Activated T-helper 2 cell treated with anti-CD3 and anti-CD28 coated beads, Interferon-gamma antibody, Interleukin-2, Interleukin-4, amounts not matched to agents 10 μg/mL and 5 μg/mL and 100 μg/mL, durations not matched to agents 14 hours and 24 hours and 36 hours (primary cell): Measurements from ENCODE around the gene YTHDF1. TPM values are rescaled to one million over a fixed set of nuclear protein-coding genes. Genes with fewer than 3 reads are reported as not detected.

Experiments used
- DNase-seq: peaks from one replicate; pipeline ENCODE4 v3.0.0; 2021; ENCODE audit warnings: low spot score
- H3K27ac Mint-ChIP-seq: one replicate; pipeline ENCODE4 v1.8.0; 2021; ENCODE audit warnings: mixed read lengths
- H3K27me3 Mint-ChIP-seq: one replicate; pipeline ENCODE4 v1.8.0; 2021; ENCODE audit warnings: low read depth, mixed read lengths
- H3K36me3 Mint-ChIP-seq: one replicate; pipeline ENCODE4 v1.8.0; 2021; ENCODE audit warnings: low read depth, mixed read lengths
- H3K4me1 Mint-ChIP-seq: one replicate; pipeline ENCODE4 v1.8.0; 2021; ENCODE audit warnings: low read depth, mixed read lengths
- H3K4me3 Mint-ChIP-seq: one replicate; pipeline ENCODE4 v1.8.0; 2021; ENCODE audit warnings: low read depth, mild to moderate bottlenecking, moderate library complexity, mixed read lengths
- H3K9me3 Mint-ChIP-seq: one replicate; pipeline ENCODE4 v1.8.0; 2021; ENCODE audit warnings: mixed read lengths
- intact Hi-C: fragments of 100-400 bp; cut with micrococcal nuclease; formaldehyde crosslinking; loops from one replicate; pipeline ENCODE4 v1.15.1; 2023
- total RNA-seq: library from RNA; stranded (reverse); gene quantifications from 2 replicates; pipeline ENCODE4 v1.2.3, GENCODE V29; 2022

The YTHDF1 gene
- total RNA-seq, 1 donor from 2014 or later, result 44.7 TPM

GRCh38 chr20:63242736-63243135, 26.8 kb upstream of the YTHDF1 start:
- H3K27ac Mint-ChIP-seq, result no peak overlapping the region
- no peaks in the 10 kb centered on the region for H3K36me3 Mint-ChIP-seq
- peaks cover 2% of the 10 kb centered on the region for H3K27me3 Mint-ChIP-seq
- no peak overlapping the region for H3K4me3 Mint-ChIP-seq
- DNase-seq, result no peak
- intact Hi-C loops, result no loop called here
- H3K4me1 Mint-ChIP-seq, result no peaks in the 10 kb centered on the region
- no peaks in the 10 kb centered on the region for H3K9me3 Mint-ChIP-seq

GRCh38 chr20:63241272-63241671, 25.3 kb upstream of the YTHDF1 start:
- Mint-ChIP-seq H3K36me3 (no peaks in the 10 kb centered on the region), H3K27me3 (peaks cover 2% of the 10 kb centered on the region), H3K9me3 (no peaks in the 10 kb centered on the region), H3K27ac (no peak overlapping the region), H3K4me3 (no peak overlapping the region), H3K4me1 (no peaks in the 10 kb centered on the region)
- intact Hi-C loops, result no loop called here
- DNase-seq, result no peak

- H3K36me3 Mint-ChIP-seq, result no peaks in the 10 kb centered on the region
- H3K4me1 Mint-ChIP-seq, result no peaks in the 10 kb centered on the region
- H3K4me3 Mint-ChIP-seq, result no peak overlapping the region
- no peaks in the 10 kb centered on the region for H3K9me3 Mint-ChIP-seq
- intact Hi-C loops, result no loop called here
- no peaks in the 10 kb centered on the region for H3K27me3 Mint-ChIP-seq
- H3K27ac Mint-ChIP-seq, result no peak overlapping the region
- DNase-seq, result no peak
Observed at GRCh38 chr20:63240004-63240403, 24.1 kb upstream of the YTHDF1 start.

GRCh38 chr20:63239431-63239830, 23.5 kb upstream of the YTHDF1 start:
- H3K4me1 Mint-ChIP-seq, result peaks cover 1% of the 10 kb centered on the region
- intact Hi-C loops, result no loop called here
- DNase-seq, result no peak
- no peak overlapping the region for H3K27ac Mint-ChIP-seq
- no peaks in the 10 kb centered on the region for H3K36me3 Mint-ChIP-seq
- H3K9me3 Mint-ChIP-seq, result no peaks in the 10 kb centered on the region
- H3K27me3 Mint-ChIP-seq, result no peaks in the 10 kb centered on the region
- H3K4me3 Mint-ChIP-seq, result no peak overlapping the region

GRCh38 chr20:63238514-63239125, 22.7 kb upstream of the YTHDF1 start:
- H3K4me3 Mint-ChIP-seq, result no peak overlapping the region

GRCh38 chr20:63238031-63238430, 22.1 kb upstream of the YTHDF1 start:
- intact Hi-C loops, result no loop called here
- H3K27ac Mint-ChIP-seq, result no peak overlapping the region
- no peak for DNase-seq

More at GRCh38 chr20:63238514-63239125, 22.7 kb upstream of the YTHDF1 start:
- Mint-ChIP-seq H3K27ac (no peak overlapping the region), H3K4me1 (peaks cover 1% of the 10 kb centered on the region), H3K27me3 (no peaks in the 10 kb centered on the region), H3K9me3 (no peaks in the 10 kb centered on the region), H3K36me3 (no peaks in the 10 kb centered on the region)
- intact Hi-C loops, result no loop called here
- DNase-seq, result no peak

GRCh38 chr20:63236116-63236837, 20.3 kb upstream of the YTHDF1 start:
- Mint-ChIP-seq H3K9me3 (no peaks in the 10 kb centered on the region), H3K36me3 (no peaks in the 10 kb centered on the region), H3K4me1 (peaks cover 1% of the 10 kb centered on the region), H3K27me3 (peaks cover 12% of the 10 kb centered on the region), H3K27ac (no peak overlapping the region), H3K4me3 (no peak overlapping the region)
- intact Hi-C loops, result no loop called here
- DNase-seq, result no peak

More at GRCh38 chr20:63238031-63238430, 22.1 kb upstream of the YTHDF1 start:
- Mint-ChIP-seq H3K4me3 (no peak overlapping the region), H3K9me3 (no peaks in the 10 kb centered on the region), H3K4me1 (peaks cover 1% of the 10 kb centered on the region), H3K36me3 (no peaks in the 10 kb centered on the region), H3K27me3 (no peaks in the 10 kb centered on the region)

GRCh38 chr20:63235399-63235983, 19.6 kb upstream of the YTHDF1 start, which contains the start of gene BIRC7:
BIRC7 (plus strand) TSS chr20:63235905; CDS start chr20:63236097, 192 bp downstream.
- peaks cover 19% of the 10 kb centered on the region for H3K27me3 Mint-ChIP-seq
- peaks cover 1% of the 10 kb centered on the region for H3K4me1 Mint-ChIP-seq
- no peak within 1 kb of the TSS for H3K4me3 Mint-ChIP-seq
- H3K36me3 Mint-ChIP-seq, result no peaks in the 10 kb centered on the region
- no peaks in the 10 kb centered on the region for H3K9me3 Mint-ChIP-seq
- no peak within 1 kb of the TSS for H3K27ac Mint-ChIP-seq
- no peak for DNase-seq
- intact Hi-C loops, result no loop called here

GRCh38 chr20:63234693-63235398, 18.9 kb upstream of the YTHDF1 start:
- Mint-ChIP-seq H3K9me3 (no peaks in the 10 kb centered on the region), H3K4me3 (no peak overlapping the region), H3K27me3 (peaks cover 26% of the 10 kb centered on the region), H3K27ac (no peak overlapping the region), H3K4me1 (peaks cover 1% of the 10 kb centered on the region), H3K36me3 (no peaks in the 10 kb centered on the region)
- intact Hi-C loops, result no loop called here
- no peak for DNase-seq

- Mint-ChIP-seq H3K4me1 (peaks cover 1% of the 10 kb centered on the region), H3K9me3 (no peaks in the 10 kb centered on the region)
Observed at GRCh38 chr20:63233924-63234323, 18.0 kb upstream of the YTHDF1 start.

GRCh38 chr20:63233061-63233344, 17.1 kb upstream of the YTHDF1 start:
- H3K4me3 Mint-ChIP-seq, result no peak overlapping the region
- peaks cover 37% of the 10 kb centered on the region for H3K27me3 Mint-ChIP-seq
- no peaks in the 10 kb centered on the region for H3K36me3 Mint-ChIP-seq
- no peak for DNase-seq
- peaks cover 1% of the 10 kb centered on the region for H3K4me1 Mint-ChIP-seq
- no peak overlapping the region for H3K27ac Mint-ChIP-seq
- H3K9me3 Mint-ChIP-seq, result no peaks in the 10 kb centered on the region
- intact Hi-C loops, result no loop called here

More at GRCh38 chr20:63233924-63234323, 18.0 kb upstream of the YTHDF1 start:
- H3K27ac Mint-ChIP-seq, result no peak overlapping the region
- intact Hi-C loops, result no loop called here
- H3K4me3 Mint-ChIP-seq, result no peak overlapping the region
- no peak for DNase-seq
- no peaks in the 10 kb centered on the region for H3K36me3 Mint-ChIP-seq
- peaks cover 34% of the 10 kb centered on the region for H3K27me3 Mint-ChIP-seq

GRCh38 chr20:63232235-63233060, 16.5 kb upstream of the YTHDF1 start:
- DNase-seq, result no peak
- Mint-ChIP-seq H3K4me3 (no peak overlapping the region), H3K27me3 (peaks cover 37% of the 10 kb centered on the region), H3K36me3 (no peaks in the 10 kb centered on the region), H3K27ac (no peak overlapping the region), H3K4me1 (peaks cover 1% of the 10 kb centered on the region), H3K9me3 (no peaks in the 10 kb centered on the region)
- intact Hi-C loops, result no loop called here
